ENCODE results near the gene ORAI2. TPM values are rescaled to one million over a fixed set of nuclear protein-coding genes. Genes with fewer than 3 reads are reported as not detected.

ORAI2 gene
- polyA plus RNA-seq, 2 of the 4 experiments (the other 2 are of a cell fraction): 12.8 to 22.1 TPM

GRCh38 chr7:102468478-102469350 is 35.3 kb downstream of the ORAI2 start:
- CTCF ChIA-PET: interaction anchor here (1.7 kb wide), 1 partner anchor 63 kb away, joined by 10 read pairs; no protein-coding TSS in a partner anchor
- no peak for ATAC-seq
- Histone ChIP-seq H3K4me3 (no peak overlapping the region), H3K27ac (no peak overlapping the region), H3K4me2 (no peak overlapping the region), H3K4me1 (peaks cover 7% of the 10 kb centered on the region; the same call in 2 of the 3 replicates), H3K9me3 (no peaks in the 10 kb centered on the region)
- FAIRE-seq: no peak
- POLR2A ChIA-PET: no interaction called here
- no peak for TF ChIP-seq HEYL (CRISPR knock-in tag; IDR thresholded peaks at IDR 0.05)
- no peak for TF ChIP-seq FOXS1 (CRISPR knock-in tag; IDR thresholded peaks at IDR 0.05)
- no peak for TF ChIP-seq ZC3H11A (IDR thresholded peaks at IDR 0.05)
- no peak for TF ChIP-seq POLR2AphosphoS2 (conservative IDR thresholded peaks at IDR 0.05; ENCODE audit: low read length)
- TF ChIP-seq ELK1 (IDR thresholded peaks at IDR 0.05; ENCODE audit: low read depth, low read length): no peak
- no peak for TF ChIP-seq FOSL2 (IDR thresholded peaks at IDR 0.05)
- TF ChIP-seq FOSL2 (CRISPR knock-in tag; IDR thresholded peaks at IDR 0.05): no peak
- TF ChIP-seq BHLHE40 (IDR thresholded peaks at IDR 0.05; ENCODE audit: low read depth, low read length): no peak
- no peak for TF ChIP-seq MYC (IDR thresholded peaks at IDR 0.05; ENCODE audit: borderline replicate concordance, low read length)
- no peak for TF ChIP-seq ESRRA (IDR thresholded peaks at IDR 0.05; ENCODE audit: borderline replicate concordance, low read length)
- no peak for TF ChIP-seq HMGXB4 (CRISPR knock-in tag; IDR thresholded peaks at IDR 0.05; ENCODE audit: borderline replicate concordance)
- TF ChIP-seq REST (IDR thresholded peaks at IDR 0.05): no peak
- no peak for TF ChIP-seq CBX8 (IDR thresholded peaks at IDR 0.05)
- TF ChIP-seq NR3C1 (IDR thresholded peaks at IDR 0.05): no peak
- TF ChIP-seq HDAC2 (IDR thresholded peaks at IDR 0.05): no peak
- TF ChIP-seq RAD21 (conservative IDR thresholded peaks at IDR 0.05 in 1 of 2, IDR thresholded peaks at IDR 0.05 in 1 of 2): no peak
- TF ChIP-seq NFE2L2 (conservative IDR thresholded peaks at IDR 0.05; ENCODE audit: low read length): no peak
- no peak for DNase-seq (ENCODE audit: low read depth in 1 of 2, low spot score in 1 of 2)
- 89% methylated on average over 35 of the region's 40 CpGs for WGBS (ENCODE audit: missing lambda C conversion rate)

- Histone ChIP-seq H3K4me3 (no peak overlapping the region), H3K4me2 (no peak overlapping the region), H3K4me1 (0 out of 3 replicates have a peak, but pooled peaks cover 4% of the 10 kb centered on the region), H3K9me3 (no peaks in the 10 kb centered on the region), H3K27ac (no peak overlapping the region)
- ChIA-PET POLR2A (no interaction called here), CTCF (no interaction called here)
- FAIRE-seq: no peak
- 90% methylated on average over 14 of the region's 24 CpGs for WGBS (ENCODE audit: missing lambda C conversion rate)
- DNase-seq (ENCODE audit: low read depth in 1 of 2, low spot score in 1 of 2): no peak
- no peak for ATAC-seq
- TF ChIP-seq FOSB (CRISPR knock-in tag; IDR thresholded peaks at IDR 0.05) (no peak), EHMT2 (IDR thresholded peaks at IDR 0.05; ENCODE audit: low read depth) (no peak), BCL3 (IDR thresholded peaks at IDR 0.05) (no peak), ZSCAN20 (CRISPR knock-in tag; IDR thresholded peaks at IDR 0.05) (no peak), EHF (CRISPR knock-in tag; IDR thresholded peaks at IDR 0.05) (no peak), RARB (CRISPR knock-in tag; IDR thresholded peaks at IDR 0.05) (no peak), ZNF302 (CRISPR knock-in tag; IDR thresholded peaks at IDR 0.05) (no peak), SMC3 (IDR thresholded peaks at IDR 0.05) (no peak), MAZ (IDR thresholded peaks at IDR 0.05; ENCODE audit: borderline replicate concordance, low read depth, low read length) (no peak), GATA3 (IDR thresholded peaks at IDR 0.05; ENCODE audit: borderline replicate concordance) (no peak), ELK1 (IDR thresholded peaks at IDR 0.05; ENCODE audit: low read depth, low read length) (no peak), ESRRA (IDR thresholded peaks at IDR 0.05; ENCODE audit: borderline replicate concordance, low read length) (no peak), FOXS1 (CRISPR knock-in tag; IDR thresholded peaks at IDR 0.05) (no peak), HOXA7 (CRISPR knock-in tag; IDR thresholded peaks at IDR 0.05) (no peak)
These were observed 36.1 kb downstream of the ORAI2 start for GRCh38 chr7:102469351-102469971.
